Karpas-422 (cell line): ENCODE data around the gene CGREF1. TPM values are rescaled to one million over a fixed set of nuclear protein-coding genes. Genes with fewer than 3 reads are reported as not detected.
"Not testable (repeated sequence)": the region's sequence is repeated elsewhere in the genome, so short reads cannot be mapped to it uniquely, and the experiment has no call there.

ENCODE experiments used
- DNase-seq: peaks from one replicate; pipeline ENCODE4 v3.0.0-alpha.2; 2015
- H2AFZ ChIP-seq: fragments of 200-600 bp; sonication (generic); 2 replicates; pipeline ENCODE4 v1.6.1; 2014; ENCODE audit warnings: antibody characterized with exemption, low read length, mixed read lengths
- H3K27ac ChIP-seq: fragments of 200-600 bp; sonication (generic); 2 replicates; pipeline ENCODE4 v1.5.1; 2014; ENCODE audit warnings: mild to moderate bottlenecking, low read length, moderate library complexity
- H3K27me3 ChIP-seq: fragments of 200-600 bp; sonication (generic); 2 replicates; pipeline ENCODE4 v1.6.1; 2014; ENCODE audit warnings: low read length, mixed read lengths
- H3K36me3 ChIP-seq: fragments of 200-600 bp; sonication (generic); 2 replicates; pipeline ENCODE4 v1.6.1; 2014; ENCODE audit warnings: low read length, mixed read lengths; ENCODE audit not compliant: insufficient read depth
- H3K4me1 ChIP-seq: fragments of 200-600 bp; sonication (generic); 2 replicates; pipeline ENCODE4 v1.6.1; 2014; ENCODE audit warnings: mild to moderate bottlenecking, low read length, mixed read lengths
- H3K4me2 ChIP-seq: fragments of 200-600 bp; sonication (generic); 2 replicates; pipeline ENCODE4 v1.6.1; 2014; ENCODE audit warnings: low read length, low read depth, mild to moderate bottlenecking; ENCODE audit not compliant: poor library complexity, severe bottlenecking
- H3K4me3 ChIP-seq: fragments of 200-600 bp; sonication (generic); 2 replicates; pipeline ENCODE4 v1.5.1; 2014; ENCODE audit warnings: mild to moderate bottlenecking, antibody characterized with exemption, low read length, mixed read lengths
- H3K79me2 ChIP-seq: fragments of 200-600 bp; sonication (generic); 2 replicates; pipeline ENCODE4 v1.6.1; 2014; ENCODE audit warnings: mild to moderate bottlenecking, low read length, mixed read lengths
- H3K9ac ChIP-seq: fragments of 200-600 bp; sonication (generic); 2 replicates; pipeline ENCODE4 v1.6.0; 2014; ENCODE audit warnings: low read length
- H3K9me2 ChIP-seq: fragments of 200-600 bp; sonication (generic), shearing (Covaris generic); replicated peaks from 2 replicates; pipeline ENCODE4 v1.6.0; 2014; ENCODE audit warnings: mild to moderate bottlenecking, low read length, moderate library complexity; ENCODE audit not compliant: insufficient read depth
- H3K9me3 ChIP-seq: fragments of 300-700, 200-600 bp; sonication (generic); 2 replicates; pipeline ENCODE4 v1.6.1; 2014; ENCODE audit warnings: low read length, mixed read lengths
- H4K20me1 ChIP-seq: fragments of 200-600 bp; sonication (generic); 2 replicates; pipeline ENCODE4 v1.6.1; 2014; ENCODE audit warnings: mild to moderate bottlenecking, antibody characterized with exemption, low read length, low read depth; ENCODE audit not compliant: insufficient read depth
- total RNA-seq: library from RNA; depleted of rRNA; stranded (reverse); fragments of >200 nt; shearing (Covaris generic); gene quantifications from 2 replicates; pipeline ENCODE4 v1.2.3, GENCODE V29; 2014; ENCODE audit warnings: low replicate concordance

Gene CGREF1
- total RNA-seq, 1 experiment from 2014 or later, result not detected

- not testable (repeated sequence) for H3K4me3 ChIP-seq, H3K9ac ChIP-seq, H4K20me1 ChIP-seq, H2AFZ ChIP-seq, H3K4me1 ChIP-seq, H3K27ac ChIP-seq, DNase-seq, H3K27me3 ChIP-seq, H3K9me2 ChIP-seq, H3K9me3 ChIP-seq, H3K79me2 ChIP-seq, H3K36me3 ChIP-seq, H3K4me2 ChIP-seq
Observed at GRCh38 chr2:27110603-27111352, 8.2 kb downstream of the CGREF1 start.

- Histone ChIP-seq H3K36me3 (no peaks in the 10 kb centered on the region), H3K4me1 (no peaks in the 10 kb centered on the region), H3K9me3 (no peaks in the 10 kb centered on the region), H3K4me2 (no peak overlapping the region), H3K9me2 (no peaks in the 10 kb centered on the region), H4K20me1 (no peaks in the 10 kb centered on the region), H2AFZ (no peak overlapping the region), H3K79me2 (no peaks in the 10 kb centered on the region), H3K4me3 (no peak overlapping the region), H3K27me3 (no peaks in the 10 kb centered on the region), H3K27ac (no peak overlapping the region), H3K9ac (no peak overlapping the region)
- no peak for DNase-seq
Observed at GRCh38 chr2:27109083-27109482, 9.8 kb downstream of the CGREF1 start.

GRCh38 chr2:27108221-27108620, 10.7 kb downstream of the CGREF1 start:
- Histone ChIP-seq H3K79me2 (no peaks in the 10 kb centered on the region), H3K9me3 (no peaks in the 10 kb centered on the region), H3K4me1 (no peaks in the 10 kb centered on the region), H3K36me3 (no peaks in the 10 kb centered on the region), H2AFZ (no peak overlapping the region), H3K27me3 (no peaks in the 10 kb centered on the region), H3K27ac (no peak overlapping the region), H3K4me3 (no peak overlapping the region), H3K9ac (no peak overlapping the region), H3K9me2 (no peaks in the 10 kb centered on the region), H3K4me2 (no peak overlapping the region), H4K20me1 (no peaks in the 10 kb centered on the region)
- DNase-seq, result no peak

- Histone ChIP-seq H3K27me3 (no peaks in the 10 kb centered on the region), H3K9me3 (no peaks in the 10 kb centered on the region), H3K9ac (no peak overlapping the region), H3K27ac (no peak overlapping the region), H3K36me3 (no peaks in the 10 kb centered on the region), H3K4me1 (no peaks in the 10 kb centered on the region), H2AFZ (no peak overlapping the region), H3K79me2 (no peaks in the 10 kb centered on the region), H3K4me3 (no peak overlapping the region), H3K9me2 (no peaks in the 10 kb centered on the region), H3K4me2 (no peak overlapping the region), H4K20me1 (no peaks in the 10 kb centered on the region)
- DNase-seq, result no peak
Observed at GRCh38 chr2:27105981-27106380, 12.9 kb downstream of the CGREF1 start.

GRCh38 chr2:27102329-27102728, 16.6 kb downstream of the CGREF1 start:
- no peak overlapping the region for H3K4me2 ChIP-seq
- no peak overlapping the region for H2AFZ ChIP-seq
- no peaks in the 10 kb centered on the region for H3K79me2 ChIP-seq
- H3K27me3 ChIP-seq, result no peaks in the 10 kb centered on the region
- H3K9me3 ChIP-seq, result no peaks in the 10 kb centered on the region
- no peaks in the 10 kb centered on the region for H3K36me3 ChIP-seq
- no peak for DNase-seq
- no peak overlapping the region for H3K9ac ChIP-seq
- no peak overlapping the region for H3K27ac ChIP-seq
- H4K20me1 ChIP-seq, result no peaks in the 10 kb centered on the region
- H3K9me2 ChIP-seq, result no peaks in the 10 kb centered on the region
- no peak overlapping the region for H3K4me3 ChIP-seq
- H3K4me1 ChIP-seq, result no peaks in the 10 kb centered on the region

GRCh38 chr2:27100036-27100435, 18.9 kb downstream of the CGREF1 start:
- Histone ChIP-seq H3K27ac (no peak overlapping the region), H3K4me2 (no peak overlapping the region), H4K20me1 (no peaks in the 10 kb centered on the region), H3K9me2 (no peaks in the 10 kb centered on the region), H2AFZ (no peak overlapping the region), H3K4me1 (peaks cover 8% of the 10 kb centered on the region), H3K27me3 (no peaks in the 10 kb centered on the region), H3K9ac (no peak overlapping the region), H3K4me3 (no peak overlapping the region), H3K79me2 (no peaks in the 10 kb centered on the region), H3K36me3 (no peaks in the 10 kb centered on the region), H3K9me3 (no peaks in the 10 kb centered on the region)
- no peak for DNase-seq

- no peaks in the 10 kb centered on the region for H3K79me2 ChIP-seq
- H3K27me3 ChIP-seq, result no peaks in the 10 kb centered on the region
- H3K4me1 ChIP-seq, result peaks cover 8% of the 10 kb centered on the region
- H3K4me2 ChIP-seq, result no peak overlapping the region
- no peak overlapping the region for H3K27ac ChIP-seq
- H4K20me1 ChIP-seq, result no peaks in the 10 kb centered on the region
- no peaks in the 10 kb centered on the region for H3K9me3 ChIP-seq
- no peak overlapping the region for H2AFZ ChIP-seq
- H3K4me3 ChIP-seq, result no peak overlapping the region
- H3K36me3 ChIP-seq, result no peaks in the 10 kb centered on the region
- no peak for DNase-seq
- H3K9ac ChIP-seq, result no peak overlapping the region
- H3K9me2 ChIP-seq, result no peaks in the 10 kb centered on the region
Observed at GRCh38 chr2:27099334-27099955, 19.5 kb downstream of the CGREF1 start.

- Histone ChIP-seq H3K4me3 (no peak overlapping the region), H3K27me3 (no peaks in the 10 kb centered on the region)
Observed at GRCh38 chr2:27097341-27097740, 21.6 kb downstream of the CGREF1 start.

More at GRCh38 chr2:27097341-27097740, 21.6 kb downstream of the CGREF1 start:
- no peak overlapping the region for H3K27ac ChIP-seq
- H3K9ac ChIP-seq, result no peak overlapping the region
- no peaks in the 10 kb centered on the region for H3K9me2 ChIP-seq
- no peaks in the 10 kb centered on the region for H3K36me3 ChIP-seq
- H3K9me3 ChIP-seq, result no peaks in the 10 kb centered on the region
- H2AFZ ChIP-seq, result no peak overlapping the region
- H3K79me2 ChIP-seq, result no peaks in the 10 kb centered on the region
- no peaks in the 10 kb centered on the region for H4K20me1 ChIP-seq
- no peak for DNase-seq
- H3K4me2 ChIP-seq, result no peak overlapping the region
- H3K4me1 ChIP-seq, result peaks cover 8% of the 10 kb centered on the region
